Measurements from ENCODE around the gene NISCH. TPM values are rescaled to one million over a fixed set of nuclear protein-coding genes. Genes with fewer than 3 reads are reported as not detected.

Gene NISCH
- total and polyA plus RNA-seq, 3 donors from 2014 or later = 166 to 327 (median 315) TPM

DNA sequence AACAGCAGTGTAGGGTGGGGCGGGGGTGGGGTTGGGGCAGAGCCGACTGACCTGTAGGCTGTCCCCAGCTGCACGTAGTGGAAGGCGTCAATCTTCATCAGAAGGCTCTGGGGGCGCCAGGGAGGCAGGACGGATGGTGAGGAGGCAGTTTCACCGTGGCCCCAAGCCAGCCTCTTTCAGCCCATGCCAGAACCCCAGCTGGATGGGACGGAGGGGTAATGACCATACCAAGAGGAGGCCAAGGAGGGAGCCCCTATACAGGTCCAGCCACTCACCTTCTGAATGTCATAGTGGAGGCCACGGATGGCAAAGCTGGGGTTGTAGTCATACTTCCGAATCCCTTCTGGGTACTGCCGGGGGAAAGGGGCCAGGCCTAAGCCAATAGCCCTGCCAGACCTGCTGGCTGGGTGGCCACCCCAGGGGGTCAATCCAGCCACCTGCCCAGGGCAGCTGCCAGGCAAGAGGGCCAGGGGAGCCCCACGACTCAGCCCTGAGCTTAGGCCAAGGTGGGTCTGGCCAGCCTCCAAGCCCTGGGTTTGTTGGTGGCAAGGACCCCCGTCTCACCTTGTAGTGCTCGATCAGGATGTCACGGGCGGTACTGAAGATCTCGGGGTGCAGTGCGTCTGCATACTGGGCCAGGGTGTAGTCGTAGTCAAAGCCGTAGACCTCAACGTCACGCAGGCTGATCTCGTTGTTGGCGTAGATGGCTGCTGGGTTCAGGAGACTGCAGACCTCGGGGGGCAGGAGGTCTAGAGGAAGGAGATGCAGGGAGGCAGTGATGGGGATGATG lies 73.4 kb downstream of the NISCH start:
- intact Hi-C loops (cut with DNase I; ENCODE audit: low total_unique reads) = no loop called here
- 91 to 98% methylated on average over 6 to 25 of the region's 25 CpGs for WGBS, 2 donors
- no peaks in the 10 kb centered on the region for H3K9me3 ChIP-seq
- TF ChIP-seq, protein P1, sequence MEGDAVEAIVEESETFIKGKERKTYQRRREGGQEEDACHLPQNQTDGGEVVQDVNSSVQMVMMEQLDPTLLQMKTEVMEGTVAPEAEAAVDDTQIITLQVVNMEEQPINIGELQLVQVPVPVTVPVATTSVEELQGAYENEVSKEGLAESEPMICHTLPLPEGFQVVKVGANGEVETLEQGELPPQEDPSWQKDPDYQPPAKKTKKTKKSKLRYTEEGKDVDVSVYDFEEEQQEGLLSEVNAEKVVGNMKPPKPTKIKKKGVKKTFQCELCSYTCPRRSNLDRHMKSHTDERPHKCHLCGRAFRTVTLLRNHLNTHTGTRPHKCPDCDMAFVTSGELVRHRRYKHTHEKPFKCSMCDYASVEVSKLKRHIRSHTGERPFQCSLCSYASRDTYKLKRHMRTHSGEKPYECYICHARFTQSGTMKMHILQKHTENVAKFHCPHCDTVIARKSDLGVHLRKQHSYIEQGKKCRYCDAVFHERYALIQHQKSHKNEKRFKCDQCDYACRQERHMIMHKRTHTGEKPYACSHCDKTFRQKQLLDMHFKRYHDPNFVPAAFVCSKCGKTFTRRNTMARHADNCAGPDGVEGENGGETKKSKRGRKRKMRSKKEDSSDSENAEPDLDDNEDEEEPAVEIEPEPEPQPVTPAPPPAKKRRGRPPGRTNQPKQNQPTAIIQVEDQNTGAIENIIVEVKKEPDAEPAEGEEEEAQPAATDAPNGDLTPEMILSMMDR (IDR thresholded peaks at IDR 0.05) = no peak
- no peak for TF ChIP-seq POLR2A (IDR thresholded peaks at IDR 0.05)
- peaks cover 54% of the 10 kb centered on the region for H3K4me1 ChIP-seq
- H3K36me3 ChIP-seq (ENCODE audit: low read depth, missing control alignments) = no peaks in the 10 kb centered on the region
- no peak overlapping the region for H3K4me3 ChIP-seq
- H3K27me3 ChIP-seq = no peaks in the 10 kb centered on the region
- H3K27ac ChIP-seq = peak overlapping the region; percentile 28 to 86
- DNase-seq = no peak

DNA sequence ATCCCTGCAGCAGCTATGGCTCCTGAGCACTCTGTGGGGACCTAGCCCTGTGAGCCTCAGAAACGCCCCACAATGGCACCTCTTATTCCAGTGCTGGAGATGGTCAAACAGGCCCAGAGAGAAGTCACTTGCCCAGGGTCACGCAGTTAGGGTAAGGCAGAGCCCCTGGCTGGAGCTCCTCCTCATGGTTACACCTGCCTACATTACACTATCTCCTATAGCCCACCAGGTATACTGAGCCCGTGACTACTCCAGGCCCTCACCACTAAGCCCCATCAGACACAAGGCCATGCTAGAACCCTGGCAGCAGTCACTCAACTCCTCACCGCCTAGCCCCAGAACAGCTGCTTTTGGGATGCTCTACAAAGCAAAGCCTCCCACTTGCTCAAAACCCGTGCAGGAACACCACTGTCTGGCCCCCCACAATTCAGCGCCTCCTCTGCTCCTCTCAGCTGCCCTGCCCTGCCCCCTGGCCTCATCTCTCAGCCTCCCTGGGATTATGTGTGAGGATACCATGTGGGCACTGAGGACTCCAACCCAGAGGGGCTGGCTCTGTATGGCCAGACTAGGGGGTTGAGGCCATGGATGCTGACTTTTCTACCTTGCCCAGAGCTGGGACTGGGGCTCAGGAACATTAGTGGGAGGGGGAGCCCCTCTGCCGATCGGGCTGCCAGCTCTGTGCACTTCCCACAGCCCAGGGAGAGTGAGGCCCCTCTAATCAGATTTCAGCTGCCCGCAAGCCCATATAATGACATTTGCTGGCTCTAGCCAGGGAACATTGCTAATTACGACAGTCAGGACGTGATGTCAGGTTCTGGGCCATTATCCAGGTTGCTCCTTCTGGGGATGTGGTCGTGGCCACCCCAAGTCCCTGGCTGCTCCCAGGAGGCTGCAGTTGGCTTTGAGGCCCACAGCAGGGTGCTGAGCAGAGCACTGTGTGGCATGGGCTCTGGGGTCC lies 74.3 kb downstream of the NISCH start:
- 74 to 100% methylated on average over 2 to 12 of the region's 12 CpGs for WGBS, 2 donors
- Histone ChIP-seq H3K4me1 (peaks cover 54% of the 10 kb centered on the region), H3K9me3 (no peaks in the 10 kb centered on the region), H3K36me3 (ENCODE audit: low read depth, missing control alignments) (no peaks in the 10 kb centered on the region), H3K27me3 (no peaks in the 10 kb centered on the region), H3K27ac (peak overlapping the region; percentile 69 to 86), H3K4me3 (no peak overlapping the region)
- TF ChIP-seq, protein P1 (IDR thresholded peaks at IDR 0.05) = no peak
- no peak for TF ChIP-seq POLR2A (IDR thresholded peaks at IDR 0.05)
- DNase-seq = no peak
- intact Hi-C loops (cut with DNase I; ENCODE audit: low total_unique reads) = no loop called here

DNA sequence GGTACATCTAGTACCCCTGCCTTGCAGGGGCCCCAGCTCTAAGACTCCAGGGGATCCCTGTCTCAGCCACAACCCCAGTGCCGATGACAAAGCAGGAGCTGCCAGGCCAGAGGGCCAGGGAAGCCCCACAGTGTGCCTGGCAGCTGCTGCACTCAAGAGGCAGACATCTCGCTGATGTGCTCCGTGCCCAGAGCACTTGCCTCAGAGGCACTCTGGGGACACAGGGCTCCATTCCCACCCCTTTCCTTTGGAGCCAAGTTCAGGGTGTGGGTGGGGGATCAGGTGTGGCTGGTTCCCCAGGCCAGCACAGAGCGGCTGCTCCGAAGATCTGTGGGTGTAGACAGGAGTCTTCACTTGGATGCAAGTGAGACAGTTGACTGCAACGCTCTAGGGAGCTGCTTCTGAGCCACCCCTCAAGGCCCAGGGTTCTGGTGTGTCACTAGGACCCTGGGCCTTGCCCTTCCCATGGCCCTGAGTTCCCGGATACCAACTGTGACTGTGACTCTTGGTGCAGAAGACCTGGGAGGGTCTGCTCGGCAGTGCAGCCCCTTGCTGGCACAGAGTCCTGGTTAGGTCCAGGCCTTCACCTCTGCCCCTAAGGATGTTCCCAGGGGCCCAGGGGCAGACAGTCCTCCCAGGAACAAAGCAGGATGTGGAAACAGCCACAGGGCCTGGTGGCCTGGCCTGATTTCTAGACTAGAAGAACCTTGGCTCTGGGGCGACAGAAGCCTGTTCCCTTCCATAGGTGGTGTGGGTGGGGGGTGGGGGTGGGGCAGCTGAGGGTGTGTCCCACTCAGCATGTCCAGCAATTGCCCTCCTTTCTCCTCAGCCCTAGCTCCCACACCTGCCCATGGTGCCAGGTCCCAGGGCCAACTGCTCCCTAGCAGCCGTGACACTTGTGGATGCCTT lies 75.8 kb downstream of the NISCH start:
- H3K27me3 ChIP-seq = no peaks in the 10 kb centered on the region
- peak overlapping the region; percentile 69 to 86 for H3K27ac ChIP-seq
- H3K4me1 ChIP-seq = peaks cover 57% of the 10 kb centered on the region
- peak overlapping the region in 1 of 2 donors; percentile 67 for H3K4me3 ChIP-seq
- no peak for DNase-seq
- H3K9me3 ChIP-seq = no peaks in the 10 kb centered on the region
- no peak for TF ChIP-seq POLR2A (IDR thresholded peaks at IDR 0.05)
- TF ChIP-seq, protein P1 (IDR thresholded peaks at IDR 0.05) = no peak
- intact Hi-C loops (cut with DNase I; ENCODE audit: low total_unique reads) = no loop called here
- WGBS, 2 donors = 65 to 80% methylated on average over 1 to 10 of the region's 10 CpGs
- H3K36me3 ChIP-seq (ENCODE audit: low read depth, missing control alignments) = no peaks in the 10 kb centered on the region

DNA sequence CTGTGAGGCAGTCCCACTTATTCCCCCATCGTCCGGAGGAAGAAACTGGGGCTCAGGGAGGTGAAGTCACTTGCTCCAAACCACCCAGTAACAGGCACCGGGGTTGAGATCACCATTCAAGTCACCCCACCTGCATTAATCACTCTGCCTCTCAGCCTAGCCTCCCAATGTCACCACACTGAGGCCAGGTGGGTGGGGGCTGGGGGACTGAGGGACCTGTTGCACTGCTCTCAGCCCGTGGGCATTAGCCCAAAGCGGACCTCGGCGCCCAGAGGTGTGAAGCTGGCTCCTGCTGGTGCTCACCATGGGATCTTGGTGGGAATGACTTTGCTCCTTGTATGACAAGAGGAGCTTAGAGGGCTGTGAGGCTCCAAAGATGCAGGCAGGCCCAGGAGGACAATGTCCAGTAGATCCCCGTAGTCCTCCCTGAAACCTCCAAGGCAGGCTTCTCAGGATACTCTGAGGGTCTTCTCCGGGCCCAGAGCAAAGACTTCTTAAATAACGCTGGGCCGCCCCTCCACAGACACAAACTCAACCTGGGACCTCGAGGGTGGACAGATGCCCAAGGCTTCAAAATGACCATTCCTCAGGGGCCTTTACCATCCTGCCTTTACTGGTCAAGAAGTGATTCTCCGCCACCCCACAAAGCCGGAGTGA lies 76.6 kb downstream of the NISCH start:
- WGBS, 2 donors = 62 to 81% methylated on average over 14 of the region's 14 CpGs
- TF ChIP-seq, protein P1 (IDR thresholded peaks at IDR 0.05) = no peak
- TF ChIP-seq POLR2A (IDR thresholded peaks at IDR 0.05) = no peak

More for the DNA sequence above, 76.6 kb downstream of the NISCH start:
- Histone ChIP-seq H3K4me3 (peak overlapping the region; percentile 67 to 70), H3K27ac (peak overlapping the region; percentile 69 to 86), H3K36me3 (ENCODE audit: low read depth, missing control alignments) (no peaks in the 10 kb centered on the region), H3K4me1 (peaks cover 57% of the 10 kb centered on the region), H3K9me3 (no peaks in the 10 kb centered on the region), H3K27me3 (no peaks in the 10 kb centered on the region)
- intact Hi-C loops (cut with DNase I; ENCODE audit: low total_unique reads) = no loop called here
- DNase-seq = no peak

Data from testis (tissue), 3 donors.